Osteocyte (in vitro differentiated cells): ENCODE data around the gene GBP3. TPM values are rescaled to one million over a fixed set of nuclear protein-coding genes. Genes with fewer than 3 reads are reported as not detected.
A peak's percentile ranks its signal among the peaks of the same experiment; 100 is the strongest.
"Not testable (repeated sequence)": the region's sequence is repeated elsewhere in the genome, so short reads cannot be mapped to it uniquely, and the experiment has no call there.

Source experiments
- DNase-seq: peaks from one replicate; pipeline ENCODE4 v3.0.0; 2021; ENCODE audit warnings: mixed read lengths; ENCODE audit not compliant: unreplicated experiment; ENCODE audit errors: extremely low spot score
- H3K27ac Mint-ChIP-seq: one replicate; pipeline ENCODE4 v1.8.0; 2021; ENCODE audit warnings: mild to moderate bottlenecking, mixed read lengths; ENCODE audit not compliant: unreplicated experiment
- H3K27me3 Mint-ChIP-seq: one replicate; pipeline ENCODE4 v1.8.0; 2021; ENCODE audit warnings: mixed read lengths; ENCODE audit not compliant: unreplicated experiment
- H3K36me3 Mint-ChIP-seq: one replicate; pipeline ENCODE4 v1.8.0; 2021; ENCODE audit warnings: mixed read lengths; ENCODE audit not compliant: unreplicated experiment
- H3K4me1 Mint-ChIP-seq: one replicate; pipeline ENCODE4 v1.8.0; 2021; ENCODE audit warnings: mixed read lengths; ENCODE audit not compliant: unreplicated experiment
- H3K4me3 Mint-ChIP-seq: one replicate; pipeline ENCODE4 v1.8.0; 2021; ENCODE audit warnings: mild to moderate bottlenecking, moderate library complexity, mixed read lengths; ENCODE audit not compliant: unreplicated experiment
- H3K9me3 Mint-ChIP-seq: one replicate; pipeline ENCODE4 v1.8.0; 2021; ENCODE audit warnings: mixed read lengths; ENCODE audit not compliant: unreplicated experiment
- CTCF ChIP-seq: fragments of 200-600 bp; sonication (generic); IDR thresholded peaks from 2 replicates; pipeline ENCODE4 v1.5.0; 2021; ENCODE audit warnings: antibody characterized with exemption, mild to moderate bottlenecking, moderate library complexity
- total RNA-seq: library from RNA; stranded (reverse); gene quantifications from 2 replicates; pipeline ENCODE4 v1.2.1, GENCODE V29; 2021

The GBP3 gene
- total RNA-seq, 1 donor from 2014 or later: 16.2 TPM

DNA sequence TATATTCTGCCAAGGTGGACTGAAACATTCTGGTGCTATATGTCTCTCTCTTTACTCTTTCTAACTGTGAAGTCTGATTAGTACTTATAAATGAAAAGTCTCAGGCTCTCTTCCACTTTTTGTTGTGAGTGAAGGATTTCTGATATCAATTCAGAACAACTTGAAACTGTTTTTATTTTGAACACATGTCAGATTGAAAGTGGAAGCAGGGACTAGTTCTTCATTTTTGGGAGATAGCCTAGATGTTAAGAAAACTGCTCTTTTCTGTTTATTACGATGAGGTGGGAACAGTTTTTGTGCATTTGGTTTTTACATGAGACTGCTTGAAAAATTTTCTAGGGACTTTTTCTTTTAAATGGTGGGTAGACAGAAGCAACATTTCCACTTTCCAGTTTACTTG lies 14.5 kb upstream of the GBP3 start:
- DNase-seq: no peak
- no peaks in the 10 kb centered on the region for H3K36me3 Mint-ChIP-seq
- no peak for TF ChIP-seq CTCF
- H3K27ac Mint-ChIP-seq: no peak overlapping the region
- no peak overlapping the region for H3K4me3 Mint-ChIP-seq
- peaks cover 23% of the 10 kb centered on the region for H3K27me3 Mint-ChIP-seq
- peaks cover 7% of the 10 kb centered on the region for H3K9me3 Mint-ChIP-seq
- H3K4me1 Mint-ChIP-seq: peaks cover 9% of the 10 kb centered on the region

GRCh38 chr1:89035080-89035479 lies 12.4 kb upstream of the GBP3 start:
- Mint-ChIP-seq H3K9me3 (peaks cover 7% of the 10 kb centered on the region), H3K27me3 (peaks cover 42% of the 10 kb centered on the region), H3K4me1 (no peaks in the 10 kb centered on the region), H3K27ac (no peak overlapping the region), H3K36me3 (peaks cover 3% of the 10 kb centered on the region), H3K4me3 (no peak overlapping the region)
- no peak for TF ChIP-seq CTCF
- DNase-seq: no peak

DNA sequence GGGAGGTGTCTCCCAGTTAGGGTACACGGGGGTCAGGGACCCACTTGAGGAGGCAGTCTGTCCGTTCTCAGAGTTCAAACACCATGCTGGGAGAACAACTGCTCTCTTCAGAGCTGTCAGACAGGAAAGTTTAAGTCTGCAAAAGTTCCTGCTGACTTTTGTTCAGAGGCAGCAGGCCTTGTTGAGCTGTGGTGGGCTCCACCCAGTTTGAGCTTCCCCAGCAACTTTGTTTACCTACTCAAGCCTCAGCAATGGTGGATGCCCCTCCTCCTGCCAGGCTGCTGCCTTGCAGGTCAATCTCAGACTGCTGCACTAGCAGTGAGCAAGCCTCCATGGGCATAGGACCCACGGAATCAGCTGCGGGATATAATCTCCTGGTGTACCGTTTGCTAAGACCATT lies 11.3 kb upstream of the GBP3 start:
- H3K27me3 Mint-ChIP-seq: peaks cover 40% of the 10 kb centered on the region
- H3K4me3 Mint-ChIP-seq, DNase-seq, H3K4me1 Mint-ChIP-seq, H3K36me3 Mint-ChIP-seq, H3K9me3 Mint-ChIP-seq, H3K27ac Mint-ChIP-seq: not testable (repeated sequence)

DNA sequence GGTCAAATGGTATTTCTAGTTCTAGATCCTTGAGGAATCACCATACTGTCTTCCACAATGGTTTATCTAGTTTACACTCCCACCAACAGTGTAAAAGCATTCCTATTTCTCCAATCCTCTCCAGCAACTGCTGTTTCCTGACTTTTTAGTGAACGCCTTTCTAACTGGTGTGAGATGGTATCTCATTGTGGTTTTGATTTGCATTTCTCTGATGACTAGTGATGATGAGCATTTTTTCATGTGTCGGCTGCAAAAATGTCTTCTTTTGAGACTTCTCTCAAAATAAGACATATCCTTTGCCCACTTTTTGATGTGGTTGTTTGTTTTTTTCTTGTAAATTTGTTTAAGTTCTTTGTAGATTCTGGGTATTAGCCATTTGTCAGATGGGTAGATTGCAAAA lies 6.4 kb upstream of the GBP3 start:
- Mint-ChIP-seq H3K27me3 (peaks cover 36% of the 10 kb centered on the region), H3K9me3 (peaks cover 15% of the 10 kb centered on the region)
- H3K36me3 Mint-ChIP-seq, H3K27ac Mint-ChIP-seq, H3K4me3 Mint-ChIP-seq, H3K4me1 Mint-ChIP-seq, DNase-seq: not testable (repeated sequence)

DNA sequence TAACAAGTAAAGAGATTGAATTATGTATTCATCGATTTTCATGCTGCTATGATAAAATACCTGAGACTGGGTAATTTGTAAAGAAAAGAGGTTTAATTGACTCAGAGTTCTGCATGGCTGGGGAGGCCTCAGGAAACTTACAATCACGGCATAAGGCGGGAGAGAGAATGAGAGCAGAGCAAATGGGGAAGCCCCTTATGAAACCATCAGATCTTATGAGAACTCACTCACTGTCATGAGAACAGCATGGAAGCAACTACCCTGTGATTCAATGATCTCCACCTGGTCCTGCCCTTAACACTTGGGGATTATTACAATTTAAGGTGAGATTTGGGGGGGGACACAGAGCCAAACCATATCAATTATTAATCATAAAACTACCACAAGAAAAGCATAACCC lies 3.3 kb upstream of the GBP3 start:
- H3K27me3 Mint-ChIP-seq: peaks cover 15% of the 10 kb centered on the region
- TF ChIP-seq CTCF: no peak
- peaks cover 15% of the 10 kb centered on the region for H3K9me3 Mint-ChIP-seq
- no peak for DNase-seq
- no peak overlapping the region for H3K4me3 Mint-ChIP-seq
- peaks cover 2% of the 10 kb centered on the region for H3K36me3 Mint-ChIP-seq
- peaks cover 14% of the 10 kb centered on the region for H3K4me1 Mint-ChIP-seq
- no peak overlapping the region for H3K27ac Mint-ChIP-seq

- Mint-ChIP-seq H3K27ac (peak overlapping the region; percentile 96), H3K9me3 (peaks cover 10% of the 10 kb centered on the region), H3K4me1 (peaks cover 26% of the 10 kb centered on the region), H3K4me3 (peak overlapping the region; percentile 81), H3K27me3 (peaks cover 7% of the 10 kb centered on the region), H3K36me3 (peaks cover 17% of the 10 kb centered on the region)
- TF ChIP-seq CTCF: no peak
- DNase-seq: no peak
These were observed 360 bp upstream of the GBP3 start for GRCh38 chr1:89023026-89023425.

GRCh38 chr1:89018318-89018717 lies 4.3 kb downstream of the GBP3 start:
- Mint-ChIP-seq H3K36me3 (peaks cover 50% of the 10 kb centered on the region), H3K27ac (peak overlapping the region; percentile 35), H3K4me1 (peaks cover 26% of the 10 kb centered on the region)
- not testable (repeated sequence) for DNase-seq, H3K27me3 Mint-ChIP-seq, H3K9me3 Mint-ChIP-seq, H3K4me3 Mint-ChIP-seq
